GM18519 (cell line): Measurements from ENCODE around the gene ADRA2B.

Source experiments
- ATAC-seq: cut with Tn5 transposase; IDR thresholded peaks from one replicate; pipeline ENCODE4 v1.9.1; 2021; ENCODE audit warnings: mild to moderate bottlenecking, moderate library complexity; ENCODE audit not compliant: unreplicated experiment, low FRiP score

ADRA2B gene

DNA sequence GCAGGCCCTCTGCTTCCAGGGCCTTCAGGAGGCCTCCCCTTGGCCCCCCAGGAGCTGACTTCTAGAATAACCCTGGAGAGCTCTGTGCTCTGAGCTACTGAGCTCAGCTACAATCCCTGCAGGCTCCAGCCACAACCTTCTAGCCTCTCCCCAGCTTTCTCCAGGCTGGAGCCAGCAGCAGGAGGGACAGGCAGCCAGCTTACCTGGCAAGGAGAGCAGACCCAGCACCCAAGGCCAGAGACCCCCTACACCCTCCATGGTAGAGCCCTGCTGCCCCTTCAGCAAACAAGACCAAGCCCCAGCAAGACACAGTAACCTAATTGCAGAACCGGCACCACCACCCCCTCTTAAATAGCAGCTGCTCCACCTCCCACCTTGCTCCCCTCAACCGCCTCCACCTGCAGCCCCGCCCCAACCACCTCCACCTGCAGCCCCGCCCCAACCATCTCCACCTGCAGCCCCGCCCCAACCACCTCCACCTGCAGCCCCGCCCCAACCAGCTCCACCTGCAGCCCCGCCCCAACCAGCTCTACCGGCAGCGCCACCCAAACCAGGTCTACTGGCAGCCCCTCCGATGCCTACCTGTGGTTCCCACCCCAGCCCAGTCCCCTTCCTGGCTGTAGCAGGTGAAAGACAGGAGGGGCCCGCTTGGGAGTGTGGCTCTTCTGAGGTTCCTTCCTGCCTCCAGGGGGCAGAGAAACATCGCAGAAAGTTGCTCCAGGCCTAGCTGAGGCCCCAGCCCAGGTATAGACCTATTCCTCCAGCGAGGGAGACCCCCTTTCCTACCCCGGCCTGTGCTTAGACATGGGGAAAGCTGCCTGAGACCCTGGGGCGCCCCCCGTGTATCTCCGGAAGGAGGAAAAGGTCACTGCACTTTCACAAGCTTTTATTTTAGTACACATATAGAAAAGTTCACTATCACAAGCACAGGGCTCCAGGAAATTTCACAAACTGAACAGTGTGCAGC is 22.1 kb upstream of the ADRA2B start, which contains the start of gene ASTL:
TSS of gene ASTL (minus strand) at position 324 of the 967 bp plus-strand sequence. CDS start at position 258, 66 bp downstream.
- ATAC-seq, result no peak

DNA sequence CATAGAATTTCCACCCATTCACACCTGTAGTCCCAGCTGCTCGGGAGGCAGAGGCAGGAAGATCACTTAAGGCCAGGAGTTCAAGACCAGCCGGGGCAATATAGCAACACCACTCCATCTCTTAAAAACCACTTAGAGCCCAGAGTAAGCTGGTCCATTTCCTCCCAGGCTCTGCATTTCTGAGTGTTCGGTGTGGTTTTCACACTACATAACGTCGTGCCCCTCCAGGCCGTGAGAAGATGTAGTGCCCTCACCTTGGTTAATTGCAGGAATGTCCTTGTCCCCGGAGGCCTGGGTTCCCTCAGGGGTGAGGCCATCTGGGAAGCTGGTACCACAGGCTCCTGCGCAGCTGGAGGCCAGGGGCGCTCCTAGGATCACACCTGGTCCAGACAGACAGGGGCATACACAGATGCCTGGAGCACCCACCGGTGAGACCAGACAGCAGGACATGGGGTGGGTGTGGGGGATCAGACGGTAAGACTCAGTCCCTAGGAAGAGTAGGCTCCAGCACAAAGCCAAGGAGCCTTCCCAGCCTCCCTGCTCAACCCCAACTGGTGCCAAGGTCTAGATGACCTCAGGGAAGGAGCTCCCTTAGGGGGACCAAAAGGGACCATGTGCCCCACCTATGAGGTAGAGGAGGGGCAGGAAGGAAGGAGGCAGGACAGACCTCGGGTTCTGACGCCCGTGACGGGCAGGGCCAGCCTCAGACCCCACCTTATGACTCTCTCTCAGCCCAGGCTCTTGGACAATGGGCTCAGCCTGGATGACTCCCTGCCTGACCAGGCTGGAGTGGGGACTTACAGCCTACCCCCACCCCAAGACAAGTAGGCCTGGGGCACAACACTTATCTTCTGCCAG is 21.2 kb upstream of the ADRA2B start:
- ATAC-seq, result no peak

DNA sequence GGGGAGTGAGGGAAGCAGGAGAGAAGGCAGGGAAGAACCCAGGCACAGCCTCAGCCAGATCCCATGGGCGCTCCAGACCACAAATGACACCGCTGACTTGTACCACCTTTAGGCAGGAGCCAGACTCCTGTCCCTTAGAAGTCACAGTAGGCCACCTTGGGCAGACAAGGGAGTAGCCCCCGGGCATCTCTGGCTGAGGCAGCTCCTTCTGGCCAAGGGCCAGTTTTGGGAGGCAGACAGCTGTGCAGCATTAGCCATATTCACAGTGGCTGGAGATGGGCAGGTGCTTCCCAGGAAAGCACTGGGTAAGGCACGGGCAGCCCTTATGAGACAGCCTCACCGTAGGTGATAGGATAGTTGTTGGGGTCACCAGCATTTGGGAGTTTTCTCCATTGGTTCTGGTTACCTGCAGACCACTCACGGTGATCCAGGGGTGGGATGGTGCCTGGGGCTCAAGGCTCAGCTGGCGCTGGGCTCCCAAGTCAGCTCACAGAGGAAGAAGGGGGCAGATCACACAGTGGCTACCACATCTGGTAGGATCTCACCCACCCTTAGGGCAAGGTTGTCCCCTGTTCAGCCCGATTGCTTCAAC is 19.9 kb upstream of the ADRA2B start:
- ATAC-seq, result no peak

DNA sequence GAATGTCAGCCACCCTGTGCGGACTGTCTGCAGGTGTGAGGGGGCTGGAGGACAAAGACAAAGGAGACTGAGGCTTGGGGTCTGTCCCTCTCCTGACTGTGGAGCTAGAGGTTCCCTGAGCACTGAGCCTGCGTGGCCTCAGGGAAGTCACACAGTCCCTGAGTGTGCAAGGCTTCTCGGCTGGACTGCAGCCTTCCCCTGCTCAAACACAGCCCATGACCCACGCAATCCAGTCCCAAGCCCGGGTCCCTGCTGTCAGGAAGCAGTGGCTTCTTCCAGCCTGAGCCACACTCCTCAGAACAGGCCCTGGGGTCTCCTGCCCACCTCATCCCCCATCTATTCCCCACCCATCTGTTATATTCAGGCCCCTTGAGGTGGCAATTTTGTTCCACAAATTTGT is 19.2 kb upstream of the ADRA2B start:
- ATAC-seq, result no peak

DNA sequence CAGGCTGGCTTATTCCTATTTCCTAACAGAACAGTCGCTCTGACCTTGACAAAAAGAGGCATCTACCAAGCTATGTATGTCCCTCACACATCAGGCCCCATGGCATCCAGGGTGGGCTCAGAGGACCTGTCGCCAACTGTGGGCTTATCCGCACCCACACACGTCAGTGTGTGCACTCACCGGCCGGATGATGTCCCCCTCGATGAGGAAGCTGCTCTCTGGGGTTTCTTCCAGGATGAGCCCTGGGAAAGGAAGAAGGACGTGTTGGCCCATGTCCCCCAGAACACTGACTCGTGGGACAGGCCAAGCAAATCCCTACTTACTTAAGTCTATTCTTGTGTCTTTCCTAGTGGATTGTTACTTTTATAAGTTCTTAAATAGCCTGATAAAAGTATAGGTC is 18.8 kb upstream of the ADRA2B start:
- ATAC-seq, result no peak

DNA sequence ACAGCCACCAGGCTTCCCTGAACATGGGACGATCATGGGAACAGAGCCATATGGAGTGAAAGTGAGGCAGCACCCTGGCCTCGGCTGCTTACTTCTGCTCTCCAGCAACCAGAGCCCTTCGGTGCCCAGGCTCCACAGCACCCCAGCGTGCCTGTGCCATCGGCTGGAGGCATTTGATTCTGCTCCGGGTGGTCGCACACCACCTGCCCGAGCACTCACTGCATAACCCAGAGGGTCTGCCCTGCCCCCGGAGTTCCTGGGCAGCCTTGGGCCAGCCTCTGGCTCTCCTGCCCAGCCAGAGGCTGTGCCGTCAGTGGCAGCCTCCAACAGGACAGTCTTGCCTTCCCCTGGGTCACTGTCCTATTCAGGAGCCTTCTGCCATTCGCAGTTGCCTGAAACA is 18.1 kb upstream of the ADRA2B start:
- no peak for ATAC-seq

DNA sequence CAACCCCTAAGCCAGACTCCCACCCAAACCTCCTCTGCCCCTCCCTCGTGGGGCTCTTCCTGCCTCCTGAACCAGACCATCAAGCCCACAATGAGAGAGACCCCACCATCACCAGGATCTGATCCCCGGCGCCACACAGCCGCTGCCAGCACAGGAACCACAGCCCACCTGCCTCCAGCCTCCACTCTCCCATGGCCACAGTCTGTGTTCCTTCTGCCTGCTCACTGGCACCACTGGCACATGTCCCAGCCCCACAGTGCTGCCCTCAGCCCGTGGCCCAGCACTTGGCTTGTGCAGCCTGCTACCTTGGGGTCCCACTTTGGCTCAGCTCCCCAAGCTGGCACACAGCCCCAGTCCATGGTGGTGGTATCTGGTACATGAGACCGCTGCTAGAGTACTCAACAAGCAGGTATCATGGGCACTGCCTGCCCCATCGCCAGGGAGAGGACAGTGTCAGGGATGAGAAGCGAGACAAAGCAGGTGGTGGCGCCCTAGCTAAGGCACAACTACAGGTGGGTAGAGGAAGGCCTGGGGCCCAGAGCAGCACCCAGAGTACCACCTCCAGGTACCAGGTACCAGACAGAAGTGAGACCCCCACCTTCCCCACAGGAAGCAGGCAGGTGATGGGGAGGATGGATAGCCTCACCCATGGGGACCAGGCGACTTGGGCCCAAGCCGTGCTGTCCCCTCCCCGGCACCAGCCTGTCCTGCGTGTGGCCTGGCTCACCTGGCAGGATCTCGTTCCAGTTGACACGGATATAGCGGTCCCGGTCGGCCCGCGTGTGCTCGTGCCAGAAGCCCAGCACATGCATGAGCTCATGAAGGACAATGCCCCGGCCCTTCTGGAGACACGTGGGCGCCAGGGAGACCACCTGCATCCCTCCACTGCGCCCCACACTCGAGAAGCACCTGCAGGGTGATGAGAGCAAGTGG is 15.7 kb upstream of the ADRA2B start:
- ATAC-seq, result no peak

DNA sequence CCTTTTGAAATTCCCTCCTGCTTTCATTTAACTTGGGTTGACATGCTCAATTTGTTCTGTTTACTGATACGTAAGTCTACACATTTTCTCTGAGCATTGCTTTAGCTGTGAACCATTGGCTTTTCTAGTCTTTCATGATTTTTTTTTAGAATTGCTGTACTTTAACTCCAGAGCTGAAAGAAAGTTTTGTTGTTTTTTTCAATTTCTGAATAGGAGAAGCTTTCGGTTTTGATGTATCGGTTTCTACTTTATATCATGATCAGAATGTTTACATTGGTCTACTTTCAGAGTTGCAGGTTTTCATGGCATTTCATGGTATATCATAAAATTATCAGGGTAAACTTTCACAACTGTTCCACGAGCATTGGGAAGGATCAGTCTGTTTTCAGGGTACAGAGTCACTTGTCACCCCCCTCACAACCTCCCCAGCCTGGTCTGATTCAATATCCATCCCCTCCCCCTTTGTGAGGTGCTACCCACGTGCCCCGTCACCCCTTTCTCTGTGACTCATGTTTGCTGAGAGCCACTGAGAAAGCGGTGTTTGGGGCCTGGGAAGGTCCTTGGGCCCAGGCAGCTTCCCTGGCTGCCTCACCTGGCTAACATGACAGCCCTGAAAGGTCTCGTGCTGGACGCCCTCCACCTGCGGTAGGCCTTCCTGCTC is 14.9 kb upstream of the ADRA2B start:
- ATAC-seq, result no peak

DNA sequence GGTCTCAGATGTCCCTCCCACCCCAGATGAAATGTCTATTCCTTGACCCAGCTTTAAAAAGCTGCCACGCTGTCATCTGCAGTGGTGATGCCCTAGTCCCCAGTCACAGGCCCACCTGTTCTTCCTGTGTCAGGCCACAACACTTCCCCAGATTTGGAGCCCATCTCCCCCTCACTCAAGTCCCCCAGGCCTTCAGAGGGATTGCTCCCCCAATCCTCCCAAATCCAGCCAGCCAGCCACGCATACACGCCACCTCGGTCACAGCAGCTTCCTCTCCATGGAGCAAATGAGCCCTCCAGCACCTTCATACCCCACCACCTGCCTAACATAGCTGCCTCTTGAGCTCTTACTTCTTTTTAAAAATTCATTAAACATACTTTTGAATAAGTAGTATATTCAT is 14.1 kb upstream of the ADRA2B start:
- no peak for ATAC-seq

DNA sequence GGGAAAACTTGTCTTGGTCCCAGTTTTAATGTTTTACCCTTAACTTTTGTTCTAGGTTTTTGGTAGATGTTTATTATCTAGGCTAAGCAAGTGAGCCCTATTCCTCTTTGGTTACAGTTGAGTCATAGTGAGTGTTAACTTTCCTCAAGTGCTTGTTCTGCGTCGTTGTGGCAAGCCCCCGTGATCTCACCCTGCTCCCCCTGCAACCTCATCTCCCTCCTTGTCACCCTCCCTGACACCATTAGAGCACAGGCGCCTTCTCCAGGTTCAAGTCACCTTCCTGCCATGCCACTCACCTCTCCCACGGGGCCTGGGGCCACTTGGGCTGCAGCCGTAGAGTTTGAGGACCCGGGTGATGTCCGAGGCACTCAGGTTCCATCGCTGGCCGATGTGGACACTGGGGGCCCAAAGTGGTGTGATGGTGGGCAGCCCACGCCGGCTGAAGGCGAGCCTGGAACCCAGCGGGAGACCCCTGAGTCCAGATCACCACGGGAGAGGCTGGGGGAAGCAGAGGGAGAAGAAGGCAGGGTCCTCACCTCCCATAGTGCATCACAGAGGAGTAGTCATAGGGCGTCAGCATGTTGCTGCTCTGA is 13.3 kb upstream of the ADRA2B start:
- ATAC-seq, result no peak

DNA sequence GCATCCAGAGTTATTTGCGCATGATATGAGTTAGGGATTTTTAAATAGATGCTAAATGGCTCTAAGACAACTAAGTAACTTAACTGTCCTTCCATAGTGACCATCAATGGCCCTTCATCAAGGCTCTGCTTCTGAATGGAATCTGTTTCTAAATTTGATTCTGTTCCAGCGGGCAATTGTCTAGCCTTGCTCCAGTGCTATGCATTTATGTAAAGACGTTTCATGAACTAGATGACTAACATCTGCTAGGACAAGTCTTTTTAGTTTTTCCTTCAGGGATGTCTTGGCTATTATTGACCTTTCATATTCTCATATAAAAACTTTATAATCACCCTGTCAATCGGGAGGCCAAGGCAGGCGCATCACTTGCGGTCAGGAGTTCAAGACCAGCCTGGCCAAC is 12.1 kb upstream of the ADRA2B start:
- ATAC-seq, result no peak

DNA sequence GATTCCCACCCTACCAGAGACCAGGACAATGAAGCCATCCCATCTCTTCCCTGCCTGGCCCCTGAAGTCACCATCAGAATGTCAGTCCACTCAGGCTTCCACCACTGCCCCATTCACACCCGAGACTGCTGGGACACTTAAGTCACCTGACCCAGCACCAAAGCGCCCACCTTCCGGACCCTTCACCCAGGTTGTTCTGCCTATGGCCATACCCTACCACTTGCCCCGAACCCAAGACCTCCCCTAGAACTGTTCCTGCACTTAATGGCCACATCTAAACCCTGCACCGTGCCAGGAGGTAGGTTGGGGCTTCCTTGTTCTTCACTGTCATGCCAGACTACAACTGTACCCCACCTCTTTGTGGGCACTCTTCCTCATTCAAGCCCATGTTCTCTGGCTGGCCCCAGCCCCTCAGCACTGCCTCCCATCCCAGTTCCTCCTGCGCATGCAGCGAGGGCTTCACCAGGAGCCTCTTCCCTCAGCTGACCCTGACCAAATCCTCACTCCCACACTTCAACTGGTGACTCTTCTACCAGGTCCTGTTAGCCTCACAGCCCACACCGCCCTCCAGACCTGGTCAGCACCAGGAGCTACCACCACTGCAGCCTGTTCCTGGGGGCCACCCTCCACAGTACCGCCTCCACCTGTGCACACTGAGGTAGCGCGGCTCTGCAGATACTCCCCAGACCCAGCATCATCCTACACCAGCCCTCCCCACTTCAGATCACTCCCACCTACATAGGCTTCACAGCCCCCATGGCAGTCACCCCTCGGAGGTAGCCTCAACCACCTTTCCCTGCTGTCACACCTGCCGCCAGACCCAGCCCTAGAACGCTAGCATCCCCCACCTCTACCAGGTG is 8.3 kb upstream of the ADRA2B start:
- no peak for ATAC-seq

DNA sequence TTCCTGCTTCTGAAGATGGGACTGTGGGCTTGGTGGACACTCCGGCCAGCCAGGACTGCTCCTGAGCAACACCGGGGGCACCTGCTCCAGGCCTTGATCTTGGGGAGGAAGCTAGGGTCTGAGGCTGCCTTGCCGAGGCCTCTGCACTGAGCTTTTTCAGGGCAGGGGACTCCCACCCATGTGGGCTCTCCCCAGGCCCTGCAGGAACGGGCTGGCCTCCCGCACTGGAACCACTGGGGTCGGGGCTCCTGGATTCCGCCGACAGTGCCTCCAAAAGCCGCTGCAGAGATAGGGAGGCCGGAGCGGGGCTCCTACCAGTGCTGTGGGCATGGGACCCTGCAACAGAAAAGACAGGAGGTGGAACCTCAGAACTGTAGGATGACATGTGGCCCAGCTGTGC is 7.6 kb upstream of the ADRA2B start:
- ATAC-seq, result no peak

DNA sequence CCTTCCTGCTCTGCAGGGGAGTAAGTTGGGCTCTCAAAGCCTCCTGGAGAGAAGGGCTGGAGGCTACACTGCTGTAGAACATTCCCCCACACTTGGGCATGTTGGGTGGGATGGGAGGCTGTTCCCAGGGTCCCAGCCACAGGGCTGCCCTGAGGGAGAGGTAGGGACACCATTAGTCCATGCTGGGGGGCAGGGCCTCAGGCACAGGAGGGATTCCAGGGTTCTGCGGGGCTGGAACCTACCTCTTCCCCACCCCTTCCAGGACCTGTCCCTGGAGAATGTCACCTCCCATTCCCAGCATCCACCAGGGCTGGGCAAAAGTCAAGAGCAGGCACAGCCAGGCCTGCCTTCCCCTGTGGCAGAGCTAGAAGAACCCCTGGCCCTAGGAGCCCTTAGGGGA is 6.9 kb upstream of the ADRA2B start:
- no peak for ATAC-seq

DNA sequence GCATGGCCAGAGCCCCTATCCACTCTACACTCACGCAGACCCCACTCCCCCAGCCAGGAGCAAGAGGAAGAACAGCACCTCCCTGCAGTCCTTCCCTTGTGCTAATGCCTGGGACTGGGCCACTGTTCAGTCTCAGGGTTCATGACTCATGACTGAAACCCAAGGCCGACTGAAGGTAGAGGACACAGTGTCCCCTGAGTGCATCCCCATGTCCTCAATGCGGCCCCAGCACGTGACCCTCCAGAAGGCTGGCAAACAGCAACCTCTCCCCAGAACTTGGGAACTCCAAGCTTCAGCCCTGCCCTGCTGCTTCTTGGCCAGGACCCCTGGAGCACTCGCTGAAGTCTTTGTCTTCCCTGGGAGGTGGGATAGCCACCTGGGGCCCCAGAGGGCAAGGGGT is 6.0 kb upstream of the ADRA2B start:
- no peak for ATAC-seq

DNA sequence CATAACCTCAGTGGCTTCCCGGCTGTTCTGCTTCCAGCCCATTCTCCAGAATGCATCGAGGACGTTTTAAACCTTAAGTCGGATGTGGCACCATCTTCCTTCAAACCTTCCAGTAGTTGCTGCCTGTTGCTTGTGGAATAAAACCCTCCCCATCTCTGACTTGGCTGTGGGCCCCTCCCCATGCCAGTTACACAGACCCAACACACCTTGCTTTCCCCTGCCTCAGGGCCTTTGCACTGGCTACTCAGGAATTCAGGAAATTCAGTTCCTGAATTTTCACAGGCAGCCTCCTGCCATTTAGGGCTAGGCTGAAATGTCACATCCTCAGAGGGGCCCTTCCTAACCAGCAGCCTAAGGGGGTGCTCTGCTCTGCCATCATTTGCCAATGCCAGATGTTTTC is 5.0 kb upstream of the ADRA2B start:
- ATAC-seq, result no peak

DNA sequence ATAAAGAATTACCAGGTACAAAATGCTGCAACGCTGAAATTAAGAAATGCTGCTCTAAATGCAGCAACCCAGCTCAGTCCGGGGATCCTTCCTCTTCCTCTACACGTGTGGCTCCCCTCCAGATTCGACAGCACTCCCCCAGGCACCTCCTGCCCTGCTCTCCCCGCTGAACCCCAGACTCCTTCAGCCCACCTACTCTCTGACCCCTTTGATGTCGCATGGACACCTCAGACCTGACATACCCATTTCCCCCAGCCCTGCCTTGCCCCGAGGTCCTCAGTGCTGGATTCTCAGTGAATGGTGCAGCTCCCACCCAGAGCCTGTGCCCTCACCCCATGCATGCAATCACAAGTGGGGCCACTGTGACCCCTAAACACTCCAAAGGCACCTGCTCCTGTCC is 4.6 kb upstream of the ADRA2B start:
- ATAC-seq, result no peak

DNA sequence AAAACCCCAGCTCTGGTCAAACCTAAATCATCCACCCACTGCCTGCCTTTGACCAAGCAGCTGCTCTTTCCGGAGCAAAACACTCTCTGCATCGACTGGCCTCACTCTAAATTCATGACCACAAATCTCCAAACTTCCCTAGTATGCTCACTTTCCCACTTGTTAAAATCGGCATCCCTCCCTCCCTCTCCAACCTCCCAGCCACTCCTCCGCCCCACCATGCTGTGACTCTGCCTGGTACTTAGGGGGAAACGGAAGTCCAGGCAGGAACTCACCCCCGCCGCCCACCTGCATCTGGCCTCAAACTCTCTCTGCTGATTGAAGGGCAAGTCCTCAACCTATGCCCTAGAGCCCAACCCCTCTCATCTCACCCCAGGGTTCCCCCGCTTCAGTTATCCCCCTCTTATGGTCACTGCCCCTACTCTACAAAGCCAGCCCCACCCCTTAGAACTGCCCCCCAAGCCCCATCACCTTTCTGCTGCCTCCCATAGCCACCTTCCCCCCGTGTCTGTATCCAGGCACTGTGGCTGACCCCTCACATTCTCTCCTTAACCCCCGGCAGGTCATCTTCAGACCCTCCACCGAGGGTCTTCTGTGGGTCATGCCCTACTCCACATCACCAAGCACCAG is 3.8 kb upstream of the ADRA2B start:
- ATAC-seq, result no peak
